Duodenal mucosa (tissue), 2 donors: ENCODE results near the gene CHGA.
A peak's percentile ranks its signal among the peaks of the same experiment; 100 is the strongest.

Experiments used
- H3K27ac ChIP-seq: one replicate; pipeline ENCODE4 v1.7.0; 2013; ENCODE audit warnings: low read depth, low read length
- H3K27me3 ChIP-seq, 2 donors: one replicate each; pipeline ENCODE4 v1.7.0; 2013; ENCODE audit warnings: low read length in 2 of 2, control low read depth in 1 of 2; ENCODE audit not compliant: insufficient read depth in 2 of 2, control insufficient read depth in 1 of 2
- H3K36me3 ChIP-seq, 2 donors: one replicate each; pipeline ENCODE4 v1.7.0; 2013; ENCODE audit warnings: low read length in 2 of 2, control low read depth in 1 of 2; ENCODE audit not compliant: insufficient read depth in 2 of 2, control insufficient read depth in 1 of 2
- H3K4me1 ChIP-seq, 2 donors: one replicate each; pipeline ENCODE4 v1.7.0; 2013; ENCODE audit warnings: low read length in 2 of 2, control low read depth in 1 of 2; ENCODE audit not compliant: insufficient read depth in 2 of 2, control insufficient read depth in 1 of 2
- H3K4me3 ChIP-seq, 2 donors: one replicate each; pipeline ENCODE4 v1.7.0; 2013; ENCODE audit warnings: low read length in 2 of 2, low read depth in 1 of 2
- H3K9ac ChIP-seq, 2 donors: one replicate each; pipeline ENCODE4 v1.7.0; 2013; ENCODE audit warnings: low read length in 2 of 2, low read depth in 1 of 2
- H3K9me3 ChIP-seq, 2 donors: one replicate each; pipeline ENCODE4 v1.7.0; 2013; ENCODE audit warnings: low read length in 2 of 2, control low read depth in 1 of 2; ENCODE audit not compliant: control insufficient read depth in 1 of 2

Gene CHGA

DNA sequence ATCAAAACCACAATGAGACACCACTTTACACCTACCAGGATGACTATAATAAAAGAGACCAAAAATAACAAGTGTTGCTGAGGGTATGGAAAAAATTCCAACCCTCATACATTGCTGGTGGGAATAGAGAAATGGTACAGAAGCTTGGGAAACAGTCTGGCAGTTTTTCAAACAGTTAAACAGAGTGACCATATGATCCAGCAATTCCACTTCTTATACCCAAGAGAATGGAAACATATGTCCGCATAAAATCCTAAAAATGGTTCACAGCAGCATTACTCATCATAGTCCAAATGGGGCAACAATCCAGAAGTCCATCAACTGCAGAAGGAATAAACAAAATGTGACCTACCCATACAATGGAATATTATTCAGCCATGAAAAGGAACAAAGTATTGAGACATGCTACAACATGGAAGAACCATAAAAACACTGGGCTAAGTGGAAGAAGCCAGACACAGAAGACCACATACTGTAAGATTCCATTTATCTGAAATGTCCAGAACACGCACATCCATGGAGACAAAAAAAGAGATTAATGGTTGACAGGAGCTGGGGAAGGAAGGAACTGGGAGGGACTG lies 44.5 kb downstream of the CHGA start:
- no peaks in the 10 kb centered on the region for H3K4me1 ChIP-seq
- H3K9me3 ChIP-seq = no peaks in the 10 kb centered on the region
- H3K36me3 ChIP-seq = peaks cover 0 to 3% of the 10 kb centered on the region in 2 donors
- H3K4me3 ChIP-seq = no peak overlapping the region
- no peaks in the 10 kb centered on the region for H3K27me3 ChIP-seq
- no peak overlapping the region for H3K9ac ChIP-seq
- H3K27ac ChIP-seq = no peak overlapping the region

DNA sequence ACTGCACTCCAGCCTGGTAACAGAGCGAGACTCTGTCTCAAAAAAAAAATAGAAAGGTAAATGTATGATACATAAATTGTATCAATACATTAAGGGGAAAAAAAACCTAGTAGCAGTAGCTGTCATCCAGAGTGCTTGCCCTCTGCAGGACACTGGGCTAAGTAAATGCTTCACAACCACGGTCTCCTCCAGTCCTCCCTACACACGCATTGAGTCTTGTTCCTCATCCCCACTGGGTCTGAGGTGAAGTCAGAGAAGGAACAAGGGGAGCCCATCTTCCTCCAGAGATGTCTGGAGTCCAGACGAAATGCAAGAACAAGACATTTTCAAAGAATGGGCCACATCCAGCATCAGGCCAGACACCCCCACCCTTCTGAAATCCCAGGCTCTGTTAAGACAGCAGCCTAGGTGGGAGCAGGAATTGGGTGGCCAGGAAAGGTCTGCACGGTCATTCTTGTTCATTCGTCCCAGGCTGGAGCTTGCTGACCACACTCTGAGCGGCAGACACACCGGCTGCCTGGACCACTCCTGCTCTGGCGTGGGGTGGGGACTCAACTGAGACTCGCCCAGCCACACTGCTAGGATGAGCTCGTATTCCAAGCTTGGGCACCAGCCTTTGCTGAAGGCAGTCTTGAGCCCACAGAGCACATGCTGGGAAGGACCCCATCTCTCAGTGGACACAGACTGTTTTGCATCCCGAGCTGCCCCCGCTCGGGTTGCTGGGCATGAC lies 45.5 kb downstream of the CHGA start:
- Histone ChIP-seq H3K9me3 (no peaks in the 10 kb centered on the region), H3K36me3 (peaks cover 0 to 6% of the 10 kb centered on the region in 2 donors), H3K4me1 (peaks cover 0 to 2% of the 10 kb centered on the region in 2 donors), H3K4me3 (no peak overlapping the region), H3K27me3 (no peaks in the 10 kb centered on the region), H3K27ac (no peak overlapping the region), H3K9ac (no peak overlapping the region)

DNA sequence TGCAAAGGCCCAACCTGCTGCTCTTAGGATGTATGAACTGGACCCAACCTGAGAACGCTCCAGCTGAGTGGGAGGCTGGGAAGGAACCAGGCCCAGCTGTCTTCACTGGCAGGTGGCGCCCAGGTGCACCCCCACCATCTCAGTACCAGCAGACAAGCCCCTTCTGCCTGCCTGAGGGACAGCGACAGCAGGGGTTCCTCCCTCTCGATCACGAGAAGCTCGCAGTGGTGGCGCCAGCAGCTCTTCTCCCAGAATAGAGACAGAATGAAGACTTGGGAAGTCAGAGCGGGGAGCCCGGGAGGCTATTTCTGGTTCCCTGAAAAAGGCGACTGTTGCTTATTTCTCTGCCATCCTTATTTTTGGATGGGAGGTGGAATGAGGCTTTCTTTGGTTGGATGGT lies 46.5 kb downstream of the CHGA start:
- no peak overlapping the region for H3K9ac ChIP-seq
- peaks cover 0 to 9% of the 10 kb centered on the region in 2 donors for H3K36me3 ChIP-seq
- H3K27ac ChIP-seq = no peak overlapping the region
- H3K4me1 ChIP-seq = peaks cover 0 to 5% of the 10 kb centered on the region in 2 donors
- no peaks in the 10 kb centered on the region for H3K9me3 ChIP-seq
- H3K27me3 ChIP-seq = no peaks in the 10 kb centered on the region
- H3K4me3 ChIP-seq = no peak overlapping the region

DNA sequence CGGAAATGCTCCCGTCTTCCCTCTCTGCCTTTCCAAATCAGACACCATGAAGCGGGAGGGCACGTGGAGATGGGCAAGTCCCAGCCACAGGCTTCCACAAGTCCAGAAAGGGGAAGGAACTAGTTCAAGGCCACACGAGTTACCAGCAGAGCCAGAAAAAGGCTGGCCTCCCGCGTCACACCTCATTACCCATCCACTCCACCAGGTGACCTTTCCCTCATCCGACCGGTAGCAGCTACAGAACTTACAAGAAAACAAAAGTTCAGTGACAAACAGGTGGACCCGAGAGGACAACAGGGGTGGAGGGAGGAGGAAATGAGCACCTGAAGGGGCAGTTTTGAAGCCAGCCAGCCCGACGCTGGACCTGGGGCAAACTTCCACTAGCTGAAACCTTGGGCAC lies 46.9 kb downstream of the CHGA start:
- no peaks in the 10 kb centered on the region for H3K27me3 ChIP-seq
- H3K4me1 ChIP-seq = peaks cover 0 to 5% of the 10 kb centered on the region in 2 donors
- peak overlapping the region; percentile 32 for H3K27ac ChIP-seq
- H3K9me3 ChIP-seq = no peaks in the 10 kb centered on the region
- H3K4me3 ChIP-seq = no peak overlapping the region
- H3K36me3 ChIP-seq = peaks cover 0 to 13% of the 10 kb centered on the region in 2 donors
- H3K9ac ChIP-seq = no peak overlapping the region

DNA sequence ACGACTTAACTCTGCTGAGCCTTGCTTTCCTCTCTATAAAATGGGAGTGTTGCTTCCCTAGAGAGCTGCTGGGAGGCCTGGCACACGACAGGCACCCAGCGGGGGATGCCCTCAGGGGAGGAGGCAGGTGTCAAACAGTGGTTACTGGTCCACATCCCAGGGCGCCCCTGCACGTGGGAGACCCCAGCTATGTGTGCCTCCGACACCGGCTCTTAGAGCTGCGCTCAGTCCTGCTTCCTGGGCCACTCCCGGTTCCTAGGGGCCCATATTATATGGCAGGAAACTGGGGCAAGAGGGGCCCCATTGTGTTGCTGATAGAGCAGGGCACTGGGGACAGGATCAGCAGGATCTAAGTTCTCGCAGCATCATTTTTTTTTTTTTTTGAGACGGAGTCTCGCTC lies 47.3 kb downstream of the CHGA start:
- Histone ChIP-seq H3K36me3 (peaks cover 0 to 17% of the 10 kb centered on the region in 2 donors), H3K4me1 (peaks cover 0 to 5% of the 10 kb centered on the region in 2 donors), H3K27me3 (no peaks in the 10 kb centered on the region), H3K27ac (peak overlapping the region; percentile 32), H3K9ac (no peak overlapping the region), H3K9me3 (no peaks in the 10 kb centered on the region), H3K4me3 (no peak overlapping the region)

DNA sequence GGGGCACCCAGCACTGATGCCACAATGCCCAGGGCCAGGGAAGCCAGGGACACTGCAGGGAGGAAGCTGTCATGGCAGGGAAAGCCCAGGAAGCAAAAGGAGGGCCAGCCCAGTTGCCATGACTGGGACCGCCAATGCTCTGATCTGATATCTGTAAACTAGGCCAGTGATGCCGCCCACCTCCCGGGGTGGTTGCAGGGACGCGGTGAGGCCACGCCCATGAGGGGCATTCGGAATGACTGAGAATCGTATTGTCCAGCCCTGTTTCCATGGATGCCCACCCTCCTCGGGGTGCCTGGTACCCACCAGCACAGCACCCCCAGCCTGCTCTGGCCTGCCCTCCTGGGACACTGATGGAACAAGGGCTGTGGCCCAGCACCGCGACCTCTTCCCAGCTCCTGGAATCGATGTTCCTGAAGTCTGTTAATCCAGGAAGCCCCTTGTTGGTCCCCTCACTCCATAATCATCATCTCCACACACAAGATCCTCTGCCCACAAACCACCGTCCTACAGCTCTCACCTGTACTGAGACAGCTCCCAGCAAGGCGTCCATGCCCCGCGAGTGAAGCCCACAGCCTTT lies 48.7 kb downstream of the CHGA start:
- Histone ChIP-seq H3K27ac (no peak overlapping the region), H3K4me1 (peaks cover 0 to 5% of the 10 kb centered on the region in 2 donors), H3K4me3 (no peak overlapping the region), H3K9ac (no peak overlapping the region), H3K27me3 (no peaks in the 10 kb centered on the region), H3K36me3 (peaks cover 3 to 29% of the 10 kb centered on the region in 2 donors), H3K9me3 (peaks cover 0 to 6% of the 10 kb centered on the region in 2 donors)

DNA sequence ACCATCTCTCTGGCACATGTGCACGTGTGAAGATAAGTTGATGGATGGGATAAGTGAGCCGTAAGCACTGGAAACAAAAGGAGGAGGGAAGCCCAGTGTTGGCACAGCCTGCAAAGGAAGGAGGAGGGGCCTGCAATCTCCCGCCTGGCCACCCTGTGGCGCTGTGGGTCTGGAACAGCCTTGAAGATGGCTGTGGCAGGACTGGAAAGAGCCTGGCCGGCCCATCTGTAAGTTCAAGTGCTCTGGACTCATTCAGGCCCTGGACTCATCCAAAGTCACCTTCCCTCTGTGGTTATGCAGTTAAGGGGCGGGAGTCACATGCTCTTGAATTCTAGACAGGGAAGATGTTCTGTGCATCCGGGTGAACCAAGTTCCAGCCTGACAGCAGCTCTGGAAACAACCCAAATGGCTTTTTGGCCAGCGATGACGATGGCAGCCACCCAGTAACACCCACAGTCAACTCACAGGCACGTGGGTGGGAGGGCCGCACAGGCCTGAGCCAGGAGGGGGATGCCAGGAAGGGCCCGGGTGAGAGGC lies 50.4 kb downstream of the CHGA start:
- H3K9ac ChIP-seq = no peak overlapping the region
- no peak overlapping the region for H3K4me3 ChIP-seq
- H3K27ac ChIP-seq = no peak overlapping the region
- H3K4me1 ChIP-seq = peaks cover 0 to 5% of the 10 kb centered on the region in 2 donors
- H3K36me3 ChIP-seq = peaks cover 7 to 43% of the 10 kb centered on the region in 2 donors
- H3K9me3 ChIP-seq = peaks cover 5 to 8% of the 10 kb centered on the region in 2 donors
- no peaks in the 10 kb centered on the region for H3K27me3 ChIP-seq

DNA sequence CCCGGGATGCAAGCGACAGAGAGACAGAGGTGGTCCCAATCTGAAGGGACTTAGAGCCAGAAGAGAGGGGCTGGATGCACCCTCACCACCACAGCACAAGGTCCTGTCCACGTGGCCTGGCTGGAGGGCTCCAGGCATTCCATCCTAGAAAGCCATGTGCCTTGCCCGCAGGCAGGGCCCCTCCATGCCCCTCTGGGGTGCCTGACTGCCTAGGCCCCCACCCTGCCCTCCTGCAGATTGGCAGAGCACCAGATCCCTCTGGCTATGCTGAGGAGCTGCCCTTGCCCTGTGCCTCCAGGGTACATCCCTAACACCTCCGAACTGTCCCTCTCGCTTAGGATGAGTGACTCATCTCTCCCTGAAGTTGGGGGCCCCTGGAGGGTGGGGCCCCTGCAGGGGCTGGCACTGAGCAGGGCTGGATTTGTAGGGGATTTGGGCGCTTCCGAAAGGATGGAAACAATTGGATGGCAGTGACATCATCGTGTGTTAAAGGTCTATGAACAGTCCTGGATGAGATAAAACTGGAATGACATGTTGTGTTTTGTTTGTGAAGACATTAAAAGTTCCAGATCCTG lies 50.9 kb downstream of the CHGA start:
- no peak overlapping the region for H3K4me3 ChIP-seq
- H3K27ac ChIP-seq = no peak overlapping the region
- peaks cover 7 to 47% of the 10 kb centered on the region in 2 donors for H3K36me3 ChIP-seq
- no peak overlapping the region for H3K9ac ChIP-seq
- H3K9me3 ChIP-seq = peaks cover 10 to 13% of the 10 kb centered on the region in 2 donors
- H3K27me3 ChIP-seq = no peaks in the 10 kb centered on the region
- H3K4me1 ChIP-seq = peaks cover 0 to 5% of the 10 kb centered on the region in 2 donors

DNA sequence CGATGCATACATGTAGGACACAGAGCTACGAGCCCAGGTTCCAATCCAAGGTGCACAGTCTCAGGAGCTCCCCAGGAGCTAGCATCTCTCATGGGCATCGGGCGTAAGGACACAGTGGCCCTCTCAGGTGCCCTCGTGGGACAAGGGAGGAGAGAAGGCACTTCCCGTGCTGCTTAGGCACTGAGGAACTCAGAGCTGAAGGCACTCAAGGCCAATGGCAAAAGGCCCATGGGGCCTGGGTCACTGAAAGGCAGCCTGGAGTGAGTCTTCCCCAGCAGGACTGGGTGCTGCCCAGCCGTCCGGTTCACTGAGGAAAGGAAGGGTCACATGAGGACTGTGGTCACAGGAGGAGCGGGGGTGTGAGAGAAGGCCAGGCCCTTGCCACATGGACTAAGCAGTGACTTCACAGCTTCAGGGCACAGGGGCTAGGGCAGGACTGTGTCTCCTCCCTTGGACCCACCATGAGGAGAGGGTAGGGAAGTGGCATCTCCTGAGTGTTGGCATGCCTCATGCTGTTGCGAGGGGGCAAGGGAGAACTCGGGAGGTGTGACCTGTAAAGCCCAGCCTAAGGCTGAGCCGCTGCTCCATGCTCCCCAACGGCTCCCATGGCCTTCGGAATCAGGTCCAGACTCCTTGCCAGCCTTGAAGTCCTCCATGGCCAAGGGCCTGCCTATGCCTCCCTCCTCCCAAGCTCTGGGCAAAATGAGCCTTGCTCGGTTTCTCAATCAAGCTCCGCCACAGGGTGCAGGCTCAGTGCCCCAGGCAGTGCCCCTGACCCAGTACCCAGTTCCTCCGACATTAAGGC lies 51.8 kb downstream of the CHGA start:
- Histone ChIP-seq H3K27me3 (no peaks in the 10 kb centered on the region), H3K4me3 (no peak overlapping the region), H3K27ac (no peak overlapping the region), H3K36me3 (peaks cover 7 to 50% of the 10 kb centered on the region in 2 donors), H3K9me3 (peaks cover 12 to 15% of the 10 kb centered on the region in 2 donors), H3K4me1 (peaks cover 0 to 5% of the 10 kb centered on the region in 2 donors), H3K9ac (no peak overlapping the region)
